ENCODE results near the gene SCAF8. TPM values are rescaled to one million over a fixed set of nuclear protein-coding genes. Genes with fewer than 3 reads are reported as not detected.
"Not testable (repeated sequence)": the region's sequence is repeated elsewhere in the genome, so short reads cannot be mapped to it uniquely, and the experiment has no call there.

Gene SCAF8
- total RNA-seq, 2 experiments from 2014 or later, result 27.2 to 28.0 TPM

DNA sequence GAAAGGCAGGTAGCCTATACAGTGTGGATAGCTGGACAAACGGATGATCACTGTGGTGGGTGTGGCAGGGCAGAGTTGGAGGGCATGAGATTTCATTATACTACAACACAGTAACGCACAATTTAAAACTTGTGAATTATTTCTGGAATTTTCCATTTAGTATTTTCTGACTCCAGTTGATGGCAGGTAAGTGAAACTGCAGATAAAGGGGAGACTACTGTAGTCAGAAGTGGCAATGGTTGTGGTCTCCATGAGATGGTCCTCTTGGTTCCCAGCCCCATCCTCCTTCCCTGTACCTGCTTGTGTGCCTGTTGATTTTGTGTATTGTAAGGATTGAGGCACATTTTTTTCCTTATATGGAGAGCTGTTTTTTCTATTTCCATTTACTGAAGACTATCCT, 22.5 kb upstream of the SCAF8 start:
- H3K27ac Mint-ChIP-seq, result no peak overlapping the region
- H3K36me3 Mint-ChIP-seq (ENCODE audit: low read depth), result no peaks in the 10 kb centered on the region
- H3K9me3 Mint-ChIP-seq, result no peaks in the 10 kb centered on the region
- H3K4me1 Mint-ChIP-seq (ENCODE audit: low read depth), result no peaks in the 10 kb centered on the region
- intact Hi-C loops (cut with micrococcal nuclease), result no loop called here
- no peak overlapping the region for H3K4me3 Mint-ChIP-seq
- DNase-seq, result no peak
- CTCF ChIA-PET, result no interaction called here
- H3K27me3 Mint-ChIP-seq (ENCODE audit: low read depth), result peaks cover 2% of the 10 kb centered on the region

DNA sequence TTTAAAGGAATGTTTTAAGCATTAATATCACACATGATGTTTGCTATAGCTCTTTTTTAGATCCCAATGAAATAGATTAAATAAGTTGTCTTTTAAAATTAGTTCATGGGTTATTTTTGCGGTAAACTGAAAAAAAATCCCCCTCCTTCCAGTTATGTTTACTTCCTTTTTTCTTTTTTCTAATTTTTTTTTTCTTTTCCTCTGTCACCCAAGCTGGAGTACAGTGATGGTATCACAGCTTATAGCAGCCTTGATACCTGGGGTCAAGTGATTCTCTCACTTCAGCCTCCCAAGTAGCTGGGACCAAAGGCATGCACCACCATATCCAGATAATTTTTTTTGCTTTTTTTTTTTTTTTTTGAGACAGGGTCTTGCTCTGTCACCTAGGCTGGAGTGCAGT, 17.8 kb upstream of the SCAF8 start:
- H3K27ac Mint-ChIP-seq, result no peak overlapping the region
- CTCF ChIA-PET, result interaction anchor here (0.7 to 2.0 kb wide), 4 partner anchors 16 to 73 kb away, joined by 3 to 7 read pairs (median 4); no protein-coding TSS in a partner anchor
- H3K4me1 Mint-ChIP-seq (ENCODE audit: low read depth), result no peaks in the 10 kb centered on the region
- H3K9me3 Mint-ChIP-seq, result peaks cover 13% of the 10 kb centered on the region
- peaks cover 2% of the 10 kb centered on the region for H3K27me3 Mint-ChIP-seq (ENCODE audit: low read depth)
- intact Hi-C loops (cut with micrococcal nuclease), result no loop called here
- H3K36me3 Mint-ChIP-seq (ENCODE audit: low read depth), result peaks cover 3% of the 10 kb centered on the region
- DNase-seq, result no peak
- H3K4me3 Mint-ChIP-seq, result no peak overlapping the region

- CTCF ChIA-PET, result interaction anchor here (0.5 to 0.7 kb wide), 2 partner anchors 16 to 39 kb away, joined by 3 to 4 read pairs; no protein-coding TSS in a partner anchor
- H3K9me3 Mint-ChIP-seq, result peaks cover 13% of the 10 kb centered on the region
- H3K27me3 Mint-ChIP-seq (ENCODE audit: low read depth); intact Hi-C loops (cut with micrococcal nuclease); DNase-seq; H3K4me1 Mint-ChIP-seq (ENCODE audit: low read depth); H3K36me3 Mint-ChIP-seq (ENCODE audit: low read depth); H3K4me3 Mint-ChIP-seq; H3K27ac Mint-ChIP-seq: not testable (repeated sequence)
Observed at GRCh38 chr6:154716350-154716749, 16.9 kb upstream of the SCAF8 start.

DNA sequence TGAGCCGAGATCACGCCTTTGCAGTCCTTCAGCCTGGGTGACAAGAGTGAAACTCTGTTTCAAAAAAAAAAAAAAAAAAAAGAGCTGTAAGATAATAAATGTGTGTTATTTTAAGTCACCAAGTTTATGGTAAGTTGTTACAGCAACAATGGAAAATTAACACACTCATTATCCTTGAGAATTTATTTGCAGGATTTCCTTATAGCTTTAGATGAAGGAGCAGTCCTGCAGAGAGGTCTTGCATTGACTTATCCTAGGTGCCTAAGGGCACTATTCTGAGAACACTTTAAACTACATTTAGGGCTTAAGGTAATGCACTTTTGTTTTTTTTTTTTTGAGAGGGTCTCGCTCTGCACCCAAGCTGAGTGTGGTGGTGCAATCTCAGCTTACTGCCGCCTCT, 13.8 kb upstream of the SCAF8 start:
- no peak overlapping the region for H3K27ac Mint-ChIP-seq
- H3K4me3 Mint-ChIP-seq, result no peak overlapping the region
- intact Hi-C loops (cut with micrococcal nuclease), result no loop called here
- peaks cover 14% of the 10 kb centered on the region for H3K27me3 Mint-ChIP-seq (ENCODE audit: low read depth)
- H3K9me3 Mint-ChIP-seq, result peaks cover 13% of the 10 kb centered on the region
- no peak for DNase-seq
- H3K4me1 Mint-ChIP-seq (ENCODE audit: low read depth), result no peaks in the 10 kb centered on the region
- peaks cover 4% of the 10 kb centered on the region for H3K36me3 Mint-ChIP-seq (ENCODE audit: low read depth)
- CTCF ChIA-PET, result interaction anchor here (0.6 to 1.2 kb wide), 4 partner anchors 10 to 1729 kb away, joined by 3 to 5 read pairs (median 4); no protein-coding TSS in a partner anchor

- Mint-ChIP-seq H3K27me3 (ENCODE audit: low read depth) (peaks cover 14% of the 10 kb centered on the region), H3K27ac (no peak overlapping the region), H3K9me3 (peaks cover 13% of the 10 kb centered on the region), H3K36me3 (ENCODE audit: low read depth) (peaks cover 4% of the 10 kb centered on the region), H3K4me3 (no peak overlapping the region), H3K4me1 (ENCODE audit: low read depth) (no peaks in the 10 kb centered on the region)
- no peak for DNase-seq
- intact Hi-C loops (cut with micrococcal nuclease), result no loop called here
- CTCF ChIA-PET, result interaction anchor here (0.6 to 0.9 kb wide), 2 partner anchors 83 to 460 kb away, joined by 3 to 4 read pairs; no protein-coding TSS in a partner anchor
Observed at GRCh38 chr6:154719854-154720253, 13.4 kb upstream of the SCAF8 start.

DNA sequence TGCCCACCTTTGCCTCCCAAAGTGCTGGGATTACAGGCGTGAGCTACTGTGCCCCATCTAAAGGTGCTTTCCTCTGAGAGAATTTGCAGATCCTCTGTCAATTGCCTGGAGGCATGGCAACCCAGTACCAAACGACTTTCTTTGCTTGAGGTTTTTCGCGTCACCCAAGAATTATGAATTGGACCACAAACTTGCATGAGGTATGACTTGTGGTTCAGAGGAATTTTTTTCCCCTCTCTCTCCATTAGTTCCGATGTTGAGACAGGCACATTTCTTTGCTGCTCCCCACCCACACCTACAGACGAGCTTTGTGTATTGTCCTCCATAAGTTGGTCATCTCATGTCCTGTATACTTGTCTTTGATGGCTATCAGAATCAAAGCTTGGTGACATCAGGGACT, 11.8 kb upstream of the SCAF8 start:
- H3K27ac Mint-ChIP-seq, result no peak overlapping the region
- peaks cover 13% of the 10 kb centered on the region for H3K9me3 Mint-ChIP-seq
- intact Hi-C loops (cut with micrococcal nuclease), result no loop called here
- peaks cover 4% of the 10 kb centered on the region for H3K36me3 Mint-ChIP-seq (ENCODE audit: low read depth)
- CTCF ChIA-PET, result interaction anchor here (0.7 to 1.1 kb wide), 2 partner anchors 87 to 108 kb away, joined by 3 read pairs; no protein-coding TSS in a partner anchor
- DNase-seq, result no peak
- H3K4me3 Mint-ChIP-seq, result no peak overlapping the region
- no peaks in the 10 kb centered on the region for H3K4me1 Mint-ChIP-seq (ENCODE audit: low read depth)
- peaks cover 14% of the 10 kb centered on the region for H3K27me3 Mint-ChIP-seq (ENCODE audit: low read depth)

DNA sequence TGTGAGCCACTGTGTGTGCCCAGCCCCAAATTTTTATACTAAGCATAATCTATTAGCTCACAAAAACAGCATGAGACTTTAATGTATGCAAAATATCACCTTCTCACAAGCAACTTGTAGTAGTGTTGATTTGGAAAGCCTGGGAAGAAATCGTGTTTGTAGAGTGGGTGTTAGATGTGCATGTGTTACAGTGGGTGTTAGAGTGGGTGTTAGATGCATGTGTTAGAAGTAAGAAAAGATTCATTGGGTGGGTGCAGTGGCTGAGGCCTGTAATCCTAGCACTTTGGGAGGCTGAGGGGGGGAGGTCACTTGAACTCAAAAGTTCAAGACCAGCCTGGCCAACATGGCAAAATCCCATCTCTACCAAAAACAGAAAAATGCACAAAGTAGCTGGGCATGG, 6.3 kb upstream of the SCAF8 start:
- Mint-ChIP-seq H3K4me1 (ENCODE audit: low read depth) (peaks cover 3% of the 10 kb centered on the region), H3K9me3 (no peaks in the 10 kb centered on the region), H3K36me3 (ENCODE audit: low read depth) (no peaks in the 10 kb centered on the region), H3K27me3 (ENCODE audit: low read depth) (peaks cover 9% of the 10 kb centered on the region), H3K27ac (no peak overlapping the region), H3K4me3 (no peak overlapping the region)
- intact Hi-C loops (cut with micrococcal nuclease), result no loop called here
- DNase-seq, result no peak
- CTCF ChIA-PET, result interaction anchor here (2.4 kb wide), 1 partner anchor 51 kb away, joined by 15 read pairs; no protein-coding TSS in a partner anchor

DNA sequence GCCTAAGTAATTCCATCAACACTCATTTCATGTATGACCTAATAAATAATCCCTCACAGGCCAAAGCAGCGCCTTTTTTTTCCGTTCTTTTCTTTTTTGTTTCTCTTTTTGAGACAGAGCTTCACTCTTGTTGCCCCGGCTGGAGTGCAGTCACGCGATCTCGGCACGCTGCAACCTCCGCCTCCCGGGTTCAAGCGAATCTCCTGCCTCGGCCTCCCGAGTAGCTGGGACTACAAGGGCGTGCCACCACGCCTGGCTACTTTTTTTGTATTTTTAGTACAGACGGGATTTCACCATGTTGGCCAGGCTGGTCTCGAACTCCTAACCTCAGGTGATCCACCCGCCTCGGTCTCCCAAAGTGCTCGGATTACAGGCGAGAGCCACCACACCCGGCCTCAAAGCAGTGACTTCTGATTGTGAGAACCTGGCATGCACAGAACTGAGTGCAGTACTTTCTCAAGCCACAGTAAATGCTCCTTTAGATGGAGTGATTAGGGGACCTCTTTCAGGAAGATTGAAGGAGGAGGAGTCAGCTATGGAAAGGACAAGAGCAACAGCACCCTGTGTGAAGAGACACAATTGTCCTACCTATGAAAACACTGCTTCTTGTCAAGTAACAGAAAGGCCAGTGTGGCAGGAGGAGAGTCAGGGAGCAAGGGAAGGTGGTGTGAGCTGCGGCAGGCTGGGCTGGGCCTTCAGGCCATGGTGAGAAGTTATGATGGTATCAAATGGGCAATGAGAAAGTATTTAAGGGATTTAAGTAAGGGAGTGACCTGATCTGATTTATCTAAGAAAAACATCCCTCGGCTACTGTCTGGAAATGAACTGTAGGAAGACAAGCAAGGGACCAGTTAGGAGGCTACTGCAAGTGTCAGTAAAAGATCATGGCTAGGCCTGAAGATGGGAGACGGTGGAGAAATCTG, 1.7 kb upstream of the SCAF8 start:
- no peak for DNase-seq
- Mint-ChIP-seq H3K4me1 (ENCODE audit: low read depth) (peaks cover 28% of the 10 kb centered on the region), H3K27ac (peak overlapping the region; percentile 4), H3K27me3 (ENCODE audit: low read depth) (no peaks in the 10 kb centered on the region), H3K4me3 (peak overlapping the region; percentile 46), H3K9me3 (no peaks in the 10 kb centered on the region), H3K36me3 (ENCODE audit: low read depth) (peaks cover 4% of the 10 kb centered on the region)
- CTCF ChIA-PET, result interaction anchor here (0.6 to 2.4 kb wide), 4 partner anchors 16 to 1181 kb away, joined by 3 to 9 read pairs (median 4); no protein-coding TSS in a partner anchor
- intact Hi-C loops (cut with micrococcal nuclease), result loop anchor here (2.0 to 5.0 kb wide), 5 partner anchors 47 to 687 kb away; no protein-coding TSS in a partner anchor

DNA sequence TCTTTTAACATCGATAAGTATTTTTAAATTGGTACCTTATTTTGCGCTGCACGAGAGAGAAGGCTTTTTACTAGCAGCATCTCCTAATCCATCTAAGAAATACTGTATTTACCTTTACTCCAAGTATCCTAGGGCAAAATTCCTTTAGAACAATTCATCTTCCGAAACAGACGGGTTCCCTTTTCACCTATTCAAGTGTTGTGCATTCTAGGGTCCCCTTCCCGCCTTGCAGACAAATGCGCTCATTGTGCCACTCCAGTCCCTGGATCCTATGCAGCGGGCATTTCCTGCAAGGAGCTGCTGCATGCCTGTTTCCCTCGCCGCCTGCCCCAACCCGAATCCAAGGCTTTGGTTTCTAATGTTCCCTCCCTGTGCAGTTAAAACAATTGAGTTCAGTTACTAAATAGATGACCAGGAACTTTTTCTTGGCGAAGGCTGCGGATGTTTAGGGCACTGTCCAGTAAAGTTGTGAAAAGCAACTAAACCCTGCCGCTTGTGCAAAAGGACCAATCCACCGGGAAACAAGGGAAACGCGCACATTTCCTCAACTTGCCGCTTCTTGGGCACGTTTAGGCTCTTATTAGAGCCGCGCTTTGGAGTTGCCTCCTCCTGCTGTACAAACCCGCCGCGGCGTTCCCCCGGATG, 556 bp upstream of the SCAF8 start:
- H3K27ac Mint-ChIP-seq, result peak overlapping the region; percentile 84
- CTCF ChIA-PET, result interaction anchor here (1.1 to 2.4 kb wide), 2 partner anchors 49 to 57 kb away, joined by 3 to 9 read pairs; no protein-coding TSS in a partner anchor
- intact Hi-C loops (cut with micrococcal nuclease), result loop anchor here (1.0 to 5.0 kb wide), 9 partner anchors 41 to 686 kb away; no protein-coding TSS in a partner anchor
- peak overlapping the region; percentile 82 for H3K4me3 Mint-ChIP-seq
- H3K9me3 Mint-ChIP-seq, result no peaks in the 10 kb centered on the region
- H3K4me1 Mint-ChIP-seq (ENCODE audit: low read depth), result peaks cover 39% of the 10 kb centered on the region
- no peaks in the 10 kb centered on the region for H3K27me3 Mint-ChIP-seq (ENCODE audit: low read depth)
- DNase-seq, result no peak
- peaks cover 6% of the 10 kb centered on the region for H3K36me3 Mint-ChIP-seq (ENCODE audit: low read depth)

DNA sequence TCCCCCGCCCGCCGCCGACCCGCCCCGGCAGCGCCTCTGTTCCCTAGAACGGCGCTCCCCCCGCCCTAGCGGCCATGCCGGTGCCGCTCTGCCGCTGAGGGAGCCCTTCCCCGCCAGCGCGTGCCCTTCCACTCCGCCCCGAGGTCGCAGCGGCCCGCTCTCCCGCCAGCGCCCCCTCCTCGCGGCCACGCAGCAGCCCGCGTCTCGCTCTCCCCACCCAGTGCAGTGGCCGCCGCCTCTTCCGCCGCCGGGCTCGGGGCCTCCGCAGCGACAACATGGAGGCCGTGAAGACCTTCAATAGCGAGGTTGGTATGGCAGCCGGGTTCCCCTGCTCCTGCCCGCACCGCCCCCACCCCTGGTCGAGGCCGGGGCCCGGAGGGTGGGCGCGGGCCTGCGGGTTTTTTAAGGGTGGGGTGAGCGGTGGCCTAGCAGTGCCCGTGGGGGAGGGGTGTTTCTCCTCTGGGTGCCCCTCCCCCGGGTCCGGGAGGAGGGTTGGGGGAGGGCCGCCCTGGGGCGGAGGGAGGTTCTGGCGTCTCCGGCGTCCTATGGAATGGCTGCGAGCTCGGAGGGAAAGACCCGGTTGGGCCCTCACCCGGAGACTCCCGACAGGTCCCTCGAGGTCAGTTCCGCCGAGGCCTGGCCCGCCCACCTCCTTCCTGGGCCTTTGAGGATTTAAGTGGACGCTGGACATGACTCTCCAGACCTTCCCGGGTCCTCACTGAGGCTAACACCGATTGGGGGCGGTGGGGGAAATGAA, 588 bp downstream of the SCAF8 start:
- Mint-ChIP-seq H3K4me3 (peak overlapping the region; percentile 85), H3K36me3 (ENCODE audit: low read depth) (peaks cover 6% of the 10 kb centered on the region), H3K27ac (peak overlapping the region; percentile 93), H3K4me1 (ENCODE audit: low read depth) (peaks cover 51% of the 10 kb centered on the region), H3K9me3 (no peaks in the 10 kb centered on the region), H3K27me3 (ENCODE audit: low read depth) (no peaks in the 10 kb centered on the region)
- DNase-seq, result peak; percentile 93
- intact Hi-C loops (cut with micrococcal nuclease), result loop anchor here (1.0 to 5.0 kb wide), 13 partner anchors 39 to 1751 kb away; partner anchors contain the start of genes FBXO5 and TFB1M
- CTCF ChIA-PET, result interaction anchor here (0.9 to 1.8 kb wide), 4 partner anchors 9 to 64 kb away, joined by 3 to 10 read pairs (median 4); no protein-coding TSS in a partner anchor

GRCh38 chr6:154736618-154737259, 3.5 kb downstream of the SCAF8 start:
- Mint-ChIP-seq H3K4me1 (ENCODE audit: low read depth) (peaks cover 69% of the 10 kb centered on the region), H3K27ac (no peak overlapping the region), H3K36me3 (ENCODE audit: low read depth) (peaks cover 13% of the 10 kb centered on the region), H3K27me3 (ENCODE audit: low read depth) (no peaks in the 10 kb centered on the region), H3K4me3 (no peak overlapping the region), H3K9me3 (no peaks in the 10 kb centered on the region)
- intact Hi-C loops (cut with micrococcal nuclease), result no loop called here
- DNase-seq, result no peak
- CTCF ChIA-PET, result interaction anchor here (0.6 kb wide), 1 partner anchor 9 kb away, joined by 4 read pairs; no protein-coding TSS in a partner anchor

Data from activated naive CD4-positive, alpha-beta T cell treated with anti-CD3 and anti-CD28 coated beads for 36 hours (primary cell).